Fibroblast of lung (primary cell): ENCODE measurements around the gene PBX4. TPM values are rescaled to one million over a fixed set of nuclear protein-coding genes. Genes with fewer than 3 reads are reported as not detected.
A peak's percentile ranks its signal among the peaks of the same experiment; 100 is the strongest.

ENCODE experiments used
- DNase-seq, 2 donors: peaks; one replicate each; pipeline versions ENCODE4 v3.0.0 to v3.0.0-alpha.2; 2010; ENCODE audit warnings: low read depth in 2 of 2
- H2AFZ ChIP-seq: 2 replicates; pipeline ENCODE4 v1.5.1; 2012; ENCODE audit warnings: low read length, control low read depth, inconsistent platforms
- H3K27ac ChIP-seq: 2 replicates; pipeline ENCODE4 v1.5.1; 2011; ENCODE audit warnings: low read length, control low read depth; ENCODE audit not compliant: insufficient read depth
- H3K27me3 ChIP-seq: 2 replicates; pipeline ENCODE4 v1.5.1; 2011; ENCODE audit warnings: mild to moderate bottlenecking, low read length; ENCODE audit not compliant: control insufficient read depth, insufficient read depth
- H3K36me3 ChIP-seq: 2 replicates; pipeline ENCODE4 v1.5.1; 2011; ENCODE audit warnings: low read length; ENCODE audit not compliant: control insufficient read depth, insufficient read depth
- H3K4me1 ChIP-seq: 2 replicates; pipeline ENCODE4 v1.5.1; 2011; ENCODE audit warnings: low read length; ENCODE audit not compliant: control insufficient read depth, insufficient read depth; ENCODE audit errors: extremely low read depth
- H3K4me2 ChIP-seq: 2 replicates; pipeline ENCODE4 v1.5.1; 2011; ENCODE audit warnings: low read length, control low read depth; ENCODE audit not compliant: insufficient read depth; ENCODE audit errors: extremely low read depth
- H3K4me3 ChIP-seq, 4 experiments: fragments of 200-600 bp in 1 of 4; sonication (generic) in 1 of 4; replicated peaks in 1 of 4; 2 replicates each; pipeline ENCODE4 v1.5.1; 2011 to 2016; ENCODE audit warnings: low read length in 4 of 4, low read depth in 3 of 4, mild to moderate bottlenecking in 3 of 4, control low read depth in 2 of 4, inconsistent platforms in 1 of 4, mixed read lengths in 1 of 4; ENCODE audit not compliant: insufficient read depth in 1 of 4; ENCODE audit errors: control extremely low read depth in 1 of 4
- H3K79me2 ChIP-seq: 2 replicates; pipeline ENCODE4 v1.5.1; 2012; ENCODE audit warnings: mild to moderate bottlenecking, low read length, inconsistent platforms; ENCODE audit not compliant: control insufficient read depth, insufficient read depth
- H3K9ac ChIP-seq: 2 replicates; pipeline ENCODE4 v1.5.1; 2011; ENCODE audit warnings: mild to moderate bottlenecking, low read length, control low read depth; ENCODE audit not compliant: insufficient read depth
- H3K9me3 ChIP-seq: 2 replicates; pipeline ENCODE4 v1.5.1; 2012; ENCODE audit warnings: low read depth, low read length; ENCODE audit not compliant: control insufficient read depth, insufficient read depth
- H4K20me1 ChIP-seq: 2 replicates; pipeline ENCODE4 v1.5.1; 2011; ENCODE audit warnings: low read length; ENCODE audit not compliant: control insufficient read depth, insufficient read depth; ENCODE audit errors: extremely low read depth
- CTCF ChIP-seq, 2 donors: IDR thresholded peaks in 1 of 2; conservative IDR thresholded peaks in 1 of 2; 1 replicate in 1 of 2; 2 replicates in 1 of 2; pipeline ENCODE4 v1.5.1; 2011 to 2012; ENCODE audit warnings: low read length in 2 of 2, control low read depth in 1 of 2, inconsistent platforms in 1 of 2, low read depth in 1 of 2, mild to moderate bottlenecking in 1 of 2
- EZH2 ChIP-seq: IDR thresholded peaks from 2 replicates; pipeline ENCODE4 v1.5.1; 2012; ENCODE audit warnings: low read length, control low read depth, mild to moderate bottlenecking; ENCODE audit errors: missing control alignments
- polyA plus RNA-seq, 2 donors: library from polyadenylated mRNA; depleted of rRNA in 1 of 2; stranded (reverse) in 1 of 2; unstranded in 1 of 2; fragments of >200 nt; gene quantifications; 2 replicates each; pipeline ENCODE4 v1.2.1, GENCODE V29; 2011 to 2012; ENCODE audit warnings: missing spikeins in 1 of 2
- total RNA-seq: library from RNA; depleted of rRNA; stranded (reverse); fragments of >200 nt; gene quantifications from 2 replicates; pipeline ENCODE4 v1.2.1, GENCODE V29; 2014

The PBX4 gene
- total and polyA plus RNA-seq, 2 donors (not counting 1 experiment from before 2014, with no cell fraction given) = 0.39 to 1.7 TPM

GRCh38 chr19:19642506-19643157, 24.1 kb upstream of the PBX4 start:
- Histone ChIP-seq H3K27ac (peak overlapping the region; percentile 13), H3K36me3 (peaks cover 18% of the 10 kb centered on the region)
- TF ChIP-seq CTCF (conservative IDR thresholded peaks at IDR 0.05 in 1 of 2, IDR thresholded peaks at IDR 0.05 in 1 of 2; ENCODE audit: low read depth in 1 of 2, low read length in 2 of 2) (no peak), EZH2 (no peak)

DNA sequence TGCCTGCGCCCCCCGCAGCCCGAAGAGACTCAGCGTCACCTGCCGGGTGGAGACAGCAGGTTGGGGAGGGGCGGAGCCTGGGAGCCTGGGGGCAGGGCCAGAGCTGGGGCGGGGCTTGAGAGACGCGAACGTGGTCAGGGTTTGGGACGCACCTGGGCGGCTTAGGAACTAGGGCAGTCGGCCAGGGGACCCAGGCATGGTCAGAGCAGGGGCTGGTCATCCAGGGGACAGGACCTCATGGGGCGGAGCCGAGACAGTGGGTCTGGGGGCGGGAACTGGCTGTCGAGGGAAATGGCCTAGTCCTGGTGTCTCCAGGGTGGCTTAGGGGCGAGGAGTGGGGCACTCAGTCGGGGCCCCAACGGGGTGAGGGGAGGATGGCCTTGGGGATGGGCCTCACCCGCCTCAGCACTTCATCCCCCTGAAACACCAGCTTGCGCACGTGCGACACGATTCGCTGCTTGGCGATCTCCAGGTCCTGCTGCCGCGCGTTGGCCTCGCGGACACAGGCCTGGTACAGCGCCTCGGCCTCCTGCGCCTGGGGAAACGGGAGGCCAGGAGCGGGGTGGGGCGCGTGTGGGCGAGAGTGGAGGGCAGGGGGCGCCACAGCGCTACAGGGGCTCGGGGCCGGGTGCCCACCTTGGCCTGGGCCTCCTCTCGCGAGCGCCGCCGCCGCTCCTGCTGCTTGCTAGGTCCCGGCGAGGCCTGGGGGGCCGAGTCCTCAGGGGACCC, 19.2 kb upstream of the PBX4 start:
- H3K4me3 ChIP-seq = no peak overlapping the region
- no peaks in the 10 kb centered on the region for H3K9me3 ChIP-seq
- no peak for DNase-seq
- H3K4me1 ChIP-seq = no peaks in the 10 kb centered on the region
- no peaks in the 10 kb centered on the region for H3K27me3 ChIP-seq
- no peaks in the 10 kb centered on the region for H3K79me2 ChIP-seq
- H4K20me1 ChIP-seq = no peaks in the 10 kb centered on the region
- peaks cover 14% of the 10 kb centered on the region for H3K36me3 ChIP-seq
- no peak overlapping the region for H2AFZ ChIP-seq
- H3K9ac ChIP-seq = no peak overlapping the region
- H3K27ac ChIP-seq = no peak overlapping the region
- H3K4me2 ChIP-seq = no peak overlapping the region
- no peak for TF ChIP-seq CTCF (conservative IDR thresholded peaks at IDR 0.05 in 1 of 2, IDR thresholded peaks at IDR 0.05 in 1 of 2; ENCODE audit: low read depth in 1 of 2, low read length in 2 of 2)
- no peak for TF ChIP-seq EZH2

More at GRCh38 chr19:19642506-19643157, 24.1 kb upstream of the PBX4 start:
- peak overlapping the region; percentile 57 for H3K9ac ChIP-seq
- peak overlapping the region; percentile 66 for H2AFZ ChIP-seq
- H3K27me3 ChIP-seq = no peaks in the 10 kb centered on the region
- no peaks in the 10 kb centered on the region for H4K20me1 ChIP-seq
- no peak for DNase-seq
- H3K4me1 ChIP-seq = peaks cover 2% of the 10 kb centered on the region
- H3K79me2 ChIP-seq = no peaks in the 10 kb centered on the region
- no peaks in the 10 kb centered on the region for H3K9me3 ChIP-seq
- H3K4me2 ChIP-seq = peak overlapping the region; percentile 93
- peak overlapping the region; percentile 74 to 96 (median 86) for H3K4me3 ChIP-seq

- H3K27me3 ChIP-seq = no peaks in the 10 kb centered on the region
- H3K27ac ChIP-seq = no peak overlapping the region
- no peak overlapping the region for H3K4me3 ChIP-seq
- DNase-seq = no peak
- peaks cover 14% of the 10 kb centered on the region for H3K36me3 ChIP-seq
- no peaks in the 10 kb centered on the region for H4K20me1 ChIP-seq
- no peaks in the 10 kb centered on the region for H3K4me1 ChIP-seq
- no peaks in the 10 kb centered on the region for H3K79me2 ChIP-seq
- no peak overlapping the region for H3K9ac ChIP-seq
- H3K9me3 ChIP-seq = no peaks in the 10 kb centered on the region
- no peak overlapping the region for H2AFZ ChIP-seq
- TF ChIP-seq CTCF (conservative IDR thresholded peaks at IDR 0.05 in 1 of 2, IDR thresholded peaks at IDR 0.05 in 1 of 2; ENCODE audit: low read depth in 1 of 2, low read length in 2 of 2) = no peak
- no peak for TF ChIP-seq EZH2
- no peak overlapping the region for H3K4me2 ChIP-seq
Observed at GRCh38 chr19:19637186-19637522, 18.7 kb upstream of the PBX4 start.
